ENCODE data around the gene EIF3M. TPM values are rescaled to one million over a fixed set of nuclear protein-coding genes. Genes with fewer than 3 reads are reported as not detected.

EIF3M gene
- total and polyA plus RNA-seq, 2 donors (not counting 3 experiments of a cell fraction or from before 2014, with no cell fraction given), result 229 to 243 TPM

GRCh38 chr11:32555895-32556294, 27.7 kb upstream of the EIF3M start:
- no peaks in the 10 kb centered on the region for H3K36me3 ChIP-seq (ENCODE audit: control insufficient read depth in 2 of 2, extremely low read depth in 1 of 2, insufficient read depth in 2 of 2, low read length in 2 of 2)
- no TSS peak for BruUV-seq (replicated peaks)
- intact Hi-C loops (cut with micrococcal nuclease), result no loop called here
- DNase-seq (ENCODE audit: low read depth, low spot score) (no peak), FAIRE-seq (no peak)
- H3K79me2 ChIP-seq (ENCODE audit: control insufficient read depth, insufficient read depth, low read length), result no peaks in the 10 kb centered on the region
- H3K4me3 ChIP-seq (replicated peaks in 1 of 3; ENCODE audit: insufficient read depth in 1 of 3, low read depth in 1 of 3, low read length in 3 of 3), result no peak overlapping the region
- no peak overlapping the region for H2AFZ ChIP-seq (ENCODE audit: low read depth, low read length)
- H3K9me3 ChIP-seq (replicated peaks; ENCODE audit: control insufficient read depth, insufficient read depth, low read length), result no peaks in the 10 kb centered on the region
- ChIA-PET POLR2A (no interaction called here), CTCF (no interaction called here)
- no peaks in the 10 kb centered on the region for H3K27me3 ChIP-seq (ENCODE audit: control insufficient read depth in 2 of 2, insufficient read depth in 2 of 2, low read length in 2 of 2)
- H3K4me2 ChIP-seq (ENCODE audit: insufficient read depth, low read length), result no peak overlapping the region
- TF ChIP-seq JUN (IDR thresholded peaks at IDR 0.05; ENCODE audit: borderline replicate concordance, insufficient read depth, insufficient read length, low read depth), result no peak
- no peak for TF ChIP-seq CTCF (IDR thresholded peaks at IDR 0.05; ENCODE audit: extremely low read depth in 1 of 2, insufficient read depth in 1 of 2, low read depth in 1 of 2, low read length in 2 of 2)
- no peak for TF ChIP-seq MAX (IDR thresholded peaks at IDR 0.05; ENCODE audit: insufficient read depth, insufficient read length)
- no peak for TF ChIP-seq GATA2 (IDR thresholded peaks at IDR 0.05; ENCODE audit: insufficient read depth, insufficient read length, low read depth, low read length)
- no peak for TF ChIP-seq FOS (IDR thresholded peaks at IDR 0.05; ENCODE audit: borderline replicate concordance, insufficient read depth, low read length)
- TF ChIP-seq POLR2AphosphoS5 (IDR thresholded peaks at IDR 0.05; ENCODE audit: insufficient read depth, low read depth, low read length), result no peak
- no peak for TF ChIP-seq EZH2 (IDR thresholded peaks at IDR 0.05; ENCODE audit: borderline replicate concordance, low read depth, low read length, severe bottlenecking)
- TF ChIP-seq POLR2A (IDR thresholded peaks at IDR 0.05; ENCODE audit: low read depth, low read length), result no peak
- TF ChIP-seq MYC (IDR thresholded peaks at IDR 0.05; ENCODE audit: low read depth, low read length), result no peak
- no peaks in the 10 kb centered on the region for H3K9me1 ChIP-seq (replicated peaks; ENCODE audit: control insufficient read depth, extremely low read depth, insufficient read depth, low read length)
- H3K4me1 ChIP-seq (ENCODE audit: control insufficient read depth, extremely low read depth, insufficient read depth, low read length), result no peaks in the 10 kb centered on the region
- no peaks in the 10 kb centered on the region for H4K20me1 ChIP-seq (replicated peaks; ENCODE audit: control insufficient read depth, extremely low read depth, insufficient read depth, low read length)
- no peak overlapping the region for H3K9ac ChIP-seq (replicated peaks; ENCODE audit: extremely low read depth, insufficient read depth, low read length)
- dilution Hi-C loops (cut with MboI; ENCODE audit: extremely low pct_ligation_motif_present, low sequenced_read_pairs), result no loop called here
- no peak overlapping the region for H3K27ac ChIP-seq (ENCODE audit: insufficient read depth, low read depth, low read length)

Measured in endothelial cell of umbilical vein (primary cell).